ENCODE measurements around the gene SPECC1. TPM values are rescaled to one million over a fixed set of nuclear protein-coding genes. Genes with fewer than 3 reads are reported as not detected.

The SPECC1 gene
- total RNA-seq, 1 donor from 2014 or later: 38.0 TPM

GRCh38 chr17:20174588-20175265 lies 165.6 kb downstream of the SPECC1 start:
- peaks cover 26% of the 10 kb centered on the region for H3K4me1 Mint-ChIP-seq (ENCODE audit: unreplicated experiment)
- no peaks in the 10 kb centered on the region for H3K27me3 Mint-ChIP-seq
- no peak overlapping the region for H3K4me3 Mint-ChIP-seq
- no peaks in the 10 kb centered on the region for H3K36me3 Mint-ChIP-seq
- H3K9me3 Mint-ChIP-seq: no peaks in the 10 kb centered on the region
- DNase-seq (ENCODE audit: extremely low spot score, unreplicated experiment): no peak
- no peak for TF ChIP-seq CTCF (conservative IDR thresholded peaks at IDR 0.05)
- H3K27ac Mint-ChIP-seq: no peak overlapping the region

- Mint-ChIP-seq H3K27ac (no peak overlapping the region), H3K36me3 (no peaks in the 10 kb centered on the region), H3K27me3 (no peaks in the 10 kb centered on the region), H3K4me3 (no peak overlapping the region), H3K9me3 (no peaks in the 10 kb centered on the region), H3K4me1 (ENCODE audit: unreplicated experiment) (peaks cover 7% of the 10 kb centered on the region)
- TF ChIP-seq CTCF (conservative IDR thresholded peaks at IDR 0.05): no peak
- DNase-seq (ENCODE audit: extremely low spot score, unreplicated experiment): no peak
Observed at GRCh38 chr17:20179041-20179440, 169.9 kb downstream of the SPECC1 start.

- DNase-seq (ENCODE audit: extremely low spot score, unreplicated experiment): no peak
- H3K36me3 Mint-ChIP-seq: no peaks in the 10 kb centered on the region
- no peak overlapping the region for H3K27ac Mint-ChIP-seq
- H3K27me3 Mint-ChIP-seq: no peaks in the 10 kb centered on the region
- H3K9me3 Mint-ChIP-seq: no peaks in the 10 kb centered on the region
- no peak overlapping the region for H3K4me3 Mint-ChIP-seq
- H3K4me1 Mint-ChIP-seq (ENCODE audit: unreplicated experiment): peaks cover 7% of the 10 kb centered on the region
- TF ChIP-seq CTCF (conservative IDR thresholded peaks at IDR 0.05): no peak
Observed at GRCh38 chr17:20180661-20181060, 171.5 kb downstream of the SPECC1 start.

GRCh38 chr17:20184181-20184580 lies 175.0 kb downstream of the SPECC1 start:
- no peaks in the 10 kb centered on the region for H3K9me3 Mint-ChIP-seq
- no peak overlapping the region for H3K4me3 Mint-ChIP-seq
- no peak overlapping the region for H3K27ac Mint-ChIP-seq
- peaks cover 7% of the 10 kb centered on the region for H3K4me1 Mint-ChIP-seq (ENCODE audit: unreplicated experiment)
- TF ChIP-seq CTCF (conservative IDR thresholded peaks at IDR 0.05): no peak
- no peaks in the 10 kb centered on the region for H3K36me3 Mint-ChIP-seq
- H3K27me3 Mint-ChIP-seq: no peaks in the 10 kb centered on the region
- DNase-seq (ENCODE audit: extremely low spot score, unreplicated experiment): no peak

- H3K36me3 Mint-ChIP-seq: no peaks in the 10 kb centered on the region
- H3K9me3 Mint-ChIP-seq: no peaks in the 10 kb centered on the region
- DNase-seq (ENCODE audit: extremely low spot score, unreplicated experiment): no peak
- no peak overlapping the region for H3K4me3 Mint-ChIP-seq
- no peaks in the 10 kb centered on the region for H3K27me3 Mint-ChIP-seq
- TF ChIP-seq CTCF (conservative IDR thresholded peaks at IDR 0.05): no peak
- peaks cover 14% of the 10 kb centered on the region for H3K4me1 Mint-ChIP-seq (ENCODE audit: unreplicated experiment)
- H3K27ac Mint-ChIP-seq: no peak overlapping the region
Observed at GRCh38 chr17:20184977-20185619, 175.9 kb downstream of the SPECC1 start.
